Measurements from ENCODE around the gene MRTFB.

MRTFB gene

GRCh38 chr16:14303182-14303618 is 232.1 kb downstream of the MRTFB start:
- Histone ChIP-seq H3K9ac (ENCODE audit: low read depth in 1 of 2, low read length in 2 of 2) (peak overlapping the region in 1 of 2 donors; percentile 7), H3K4me1 (ENCODE audit: control insufficient read depth in 2 of 2, insufficient read depth in 2 of 2, low read length in 2 of 2) (peaks cover 8 to 13% of the 10 kb centered on the region in 2 donors), H3K9me3 (ENCODE audit: control insufficient read depth in 2 of 2, low read length in 2 of 2) (no peaks in the 10 kb centered on the region), H3K4me3 (ENCODE audit: low read length in 2 of 2) (peak overlapping the region; percentile 60 to 67), H3K27ac (ENCODE audit: low read depth in 2 of 2, low read length in 2 of 2) (no peak overlapping the region), H3K27me3 (ENCODE audit: control insufficient read depth in 2 of 2, insufficient read depth in 2 of 2, low read length in 2 of 2) (peaks cover 0 to 2% of the 10 kb centered on the region in 2 donors), H3K36me3 (ENCODE audit: control insufficient read depth in 2 of 2, insufficient read depth in 2 of 2, low read length in 2 of 2) (no peaks in the 10 kb centered on the region)

GRCh38 chr16:14303639-14304394 is 232.7 kb downstream of the MRTFB start:
- Histone ChIP-seq H3K9ac (ENCODE audit: low read depth in 1 of 2, low read length in 2 of 2) (peak overlapping the region; percentile 7 to 56), H3K27me3 (ENCODE audit: control insufficient read depth in 2 of 2, insufficient read depth in 2 of 2, low read length in 2 of 2) (peaks cover 0 to 2% of the 10 kb centered on the region in 2 donors), H3K4me3 (ENCODE audit: low read length in 2 of 2) (peak overlapping the region; percentile 60 to 67), H3K36me3 (ENCODE audit: control insufficient read depth in 2 of 2, insufficient read depth in 2 of 2, low read length in 2 of 2) (no peaks in the 10 kb centered on the region), H3K9me3 (ENCODE audit: control insufficient read depth in 2 of 2, low read length in 2 of 2) (no peaks in the 10 kb centered on the region), H3K27ac (ENCODE audit: low read depth in 2 of 2, low read length in 2 of 2) (no peak overlapping the region), H3K4me1 (ENCODE audit: control insufficient read depth in 2 of 2, insufficient read depth in 2 of 2, low read length in 2 of 2) (peaks cover 8 to 13% of the 10 kb centered on the region in 2 donors)

DNA sequence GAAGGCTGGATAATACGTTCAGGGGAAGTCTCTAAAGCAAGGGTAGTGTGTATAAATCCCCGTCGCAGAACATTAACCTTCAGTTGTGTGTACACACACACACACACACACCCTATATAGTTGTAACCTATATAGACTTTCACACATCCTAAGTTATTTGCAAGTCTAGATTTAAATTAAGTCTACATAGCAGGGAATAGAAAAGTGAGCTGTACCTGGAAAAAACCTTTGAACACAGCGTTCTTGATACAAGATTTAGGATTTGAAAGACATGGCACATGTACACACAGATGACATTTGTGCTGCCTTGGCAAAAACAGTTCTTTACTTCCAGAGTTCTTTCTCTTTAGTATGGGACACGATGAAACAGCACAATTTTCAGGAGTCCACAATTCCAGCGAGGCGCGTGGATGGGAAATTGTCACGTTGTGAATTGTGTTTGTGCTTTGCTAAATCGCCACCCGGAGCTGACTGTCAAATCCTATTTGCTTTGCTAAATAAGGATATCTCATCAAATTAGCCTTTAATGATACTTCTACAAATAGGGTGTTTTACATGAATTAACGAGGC is 233.9 kb downstream of the MRTFB start:
- Histone ChIP-seq H3K9ac (ENCODE audit: low read depth in 1 of 2, low read length in 2 of 2) (no peak overlapping the region), H3K9me3 (ENCODE audit: control insufficient read depth in 2 of 2, low read length in 2 of 2) (no peaks in the 10 kb centered on the region), H3K4me3 (ENCODE audit: low read length in 2 of 2) (no peak overlapping the region), H3K27ac (ENCODE audit: low read depth in 2 of 2, low read length in 2 of 2) (no peak overlapping the region), H3K27me3 (ENCODE audit: control insufficient read depth in 2 of 2, insufficient read depth in 2 of 2, low read length in 2 of 2) (peaks cover 0 to 2% of the 10 kb centered on the region in 2 donors), H3K36me3 (ENCODE audit: control insufficient read depth in 2 of 2, insufficient read depth in 2 of 2, low read length in 2 of 2) (no peaks in the 10 kb centered on the region), H3K4me1 (ENCODE audit: control insufficient read depth in 2 of 2, insufficient read depth in 2 of 2, low read length in 2 of 2) (peaks cover 13 to 18% of the 10 kb centered on the region in 2 donors)

DNA sequence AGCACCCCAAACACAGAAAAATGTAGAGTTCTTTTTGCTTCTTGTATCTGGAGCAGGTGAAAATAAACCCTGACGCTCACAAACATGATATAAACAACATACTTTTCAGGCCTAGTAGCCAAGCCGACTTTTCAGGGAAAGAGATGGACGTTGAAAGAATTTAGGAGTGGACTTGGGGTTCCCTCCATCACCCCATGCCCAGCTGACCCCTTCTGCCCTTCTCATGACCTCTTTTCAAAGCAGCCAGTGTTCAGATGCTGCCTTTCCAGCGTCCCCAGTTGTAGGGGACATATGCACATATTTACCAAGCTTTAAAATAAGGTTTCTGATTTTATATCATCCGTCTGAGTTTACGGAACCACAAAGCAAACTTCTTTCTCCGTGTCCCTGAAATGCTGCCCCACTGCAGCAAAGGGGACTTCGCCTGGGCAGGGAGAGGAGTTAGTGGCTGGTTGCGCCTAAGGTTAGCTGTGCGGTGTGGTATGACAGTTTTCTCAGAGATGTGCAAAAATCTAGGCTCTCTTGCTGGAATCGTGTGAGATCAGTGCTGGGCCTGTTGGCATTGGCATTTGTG is 235.5 kb downstream of the MRTFB start:
- Histone ChIP-seq H3K4me3 (ENCODE audit: low read length in 2 of 2) (no peak overlapping the region), H3K9ac (ENCODE audit: low read depth in 1 of 2, low read length in 2 of 2) (no peak overlapping the region), H3K27me3 (ENCODE audit: control insufficient read depth in 2 of 2, insufficient read depth in 2 of 2, low read length in 2 of 2) (peaks cover 0 to 1% of the 10 kb centered on the region in 2 donors), H3K4me1 (ENCODE audit: control insufficient read depth in 2 of 2, insufficient read depth in 2 of 2, low read length in 2 of 2) (peaks cover 8 to 19% of the 10 kb centered on the region in 2 donors), H3K9me3 (ENCODE audit: control insufficient read depth in 2 of 2, low read length in 2 of 2) (no peaks in the 10 kb centered on the region), H3K27ac (ENCODE audit: low read depth in 2 of 2, low read length in 2 of 2) (no peak overlapping the region), H3K36me3 (ENCODE audit: control insufficient read depth in 2 of 2, insufficient read depth in 2 of 2, low read length in 2 of 2) (no peaks in the 10 kb centered on the region)

DNA sequence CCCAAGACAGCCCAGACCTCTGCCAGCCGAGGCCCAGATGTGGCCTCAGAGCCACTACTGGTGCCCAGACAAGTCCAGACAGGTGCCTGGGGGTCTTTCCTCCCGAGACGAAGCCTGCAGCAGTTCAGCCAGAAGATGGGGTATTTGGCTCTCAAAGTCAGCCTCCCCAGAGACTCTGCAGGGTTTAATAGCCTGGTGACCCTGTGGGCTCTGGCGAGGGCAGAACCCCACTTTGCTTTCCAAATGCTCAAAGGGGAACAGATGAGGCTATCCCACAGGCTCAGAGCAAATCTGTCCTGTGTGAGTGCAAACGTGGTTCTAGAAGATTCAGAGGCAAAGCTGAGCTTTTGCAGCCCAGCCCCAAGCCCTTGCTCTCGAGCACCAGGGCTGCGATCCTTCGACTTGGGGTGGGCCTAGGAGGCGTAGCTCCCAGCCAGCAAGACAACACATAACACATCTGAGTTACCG is 236.0 kb downstream of the MRTFB start:
- H3K9me3 ChIP-seq (ENCODE audit: control insufficient read depth in 2 of 2, low read length in 2 of 2) = no peaks in the 10 kb centered on the region
- no peaks in the 10 kb centered on the region for H3K27me3 ChIP-seq (ENCODE audit: control insufficient read depth in 2 of 2, insufficient read depth in 2 of 2, low read length in 2 of 2)
- no peak overlapping the region for H3K9ac ChIP-seq (ENCODE audit: low read depth in 1 of 2, low read length in 2 of 2)
- peaks cover 6 to 19% of the 10 kb centered on the region in 2 donors for H3K4me1 ChIP-seq (ENCODE audit: control insufficient read depth in 2 of 2, insufficient read depth in 2 of 2, low read length in 2 of 2)
- H3K27ac ChIP-seq (ENCODE audit: low read depth in 2 of 2, low read length in 2 of 2) = no peak overlapping the region
- H3K36me3 ChIP-seq (ENCODE audit: control insufficient read depth in 2 of 2, insufficient read depth in 2 of 2, low read length in 2 of 2) = no peaks in the 10 kb centered on the region
- no peak overlapping the region for H3K4me3 ChIP-seq (ENCODE audit: low read length in 2 of 2)

DNA sequence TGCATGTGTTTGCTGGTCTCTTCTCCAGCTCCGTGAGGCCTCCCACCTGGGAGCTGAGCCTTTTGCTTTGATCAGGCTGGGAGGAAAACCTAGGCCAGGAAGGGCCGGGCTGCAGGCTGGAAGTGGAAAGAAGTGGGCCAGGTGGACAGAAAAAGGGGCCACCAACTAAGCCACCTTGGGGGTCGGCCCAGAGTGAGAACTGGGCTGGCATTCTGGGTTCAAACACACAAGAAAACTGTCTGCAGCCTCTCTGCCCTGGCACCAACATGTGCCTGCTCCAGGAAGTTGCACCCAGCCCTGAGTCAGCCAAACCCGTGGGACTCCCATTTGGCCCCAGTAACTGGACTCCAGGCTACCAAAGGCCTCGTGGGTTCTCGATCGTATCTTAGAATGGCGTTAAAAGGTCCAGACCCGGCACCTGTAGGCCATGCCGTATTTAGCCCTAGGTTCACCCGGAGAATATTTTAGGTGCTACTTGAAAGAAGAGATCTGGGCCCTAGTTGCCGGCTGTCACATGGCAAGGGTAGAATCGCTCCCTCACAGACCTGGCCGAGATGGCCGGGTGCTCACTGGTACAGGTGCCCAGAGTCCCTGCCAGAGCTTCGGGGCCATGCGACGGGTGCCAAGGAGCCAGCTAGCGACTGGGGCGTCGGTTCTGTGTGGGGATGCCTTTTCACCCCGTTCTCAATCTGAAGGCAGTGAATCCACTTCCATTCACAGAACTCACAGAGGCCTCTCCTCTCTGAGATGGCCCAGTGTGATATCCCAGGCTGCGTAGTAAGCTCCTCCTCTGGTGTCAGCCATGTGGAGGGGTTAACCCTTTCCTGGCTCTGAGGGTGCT is 236.6 kb downstream of the MRTFB start:
- Histone ChIP-seq H3K9ac (ENCODE audit: low read depth in 1 of 2, low read length in 2 of 2) (no peak overlapping the region), H3K4me3 (ENCODE audit: low read length in 2 of 2) (no peak overlapping the region), H3K27ac (ENCODE audit: low read depth in 2 of 2, low read length in 2 of 2) (peak overlapping the region in 1 of 2 donors; percentile 9), H3K4me1 (ENCODE audit: control insufficient read depth in 2 of 2, insufficient read depth in 2 of 2, low read length in 2 of 2) (peaks cover 6 to 19% of the 10 kb centered on the region in 2 donors), H3K9me3 (ENCODE audit: control insufficient read depth in 2 of 2, low read length in 2 of 2) (no peaks in the 10 kb centered on the region), H3K27me3 (ENCODE audit: control insufficient read depth in 2 of 2, insufficient read depth in 2 of 2, low read length in 2 of 2) (no peaks in the 10 kb centered on the region), H3K36me3 (ENCODE audit: control insufficient read depth in 2 of 2, insufficient read depth in 2 of 2, low read length in 2 of 2) (no peaks in the 10 kb centered on the region)

- peak overlapping the region in 1 of 2 donors; percentile 43 for H3K27ac ChIP-seq (ENCODE audit: low read depth in 2 of 2, low read length in 2 of 2)
- no peaks in the 10 kb centered on the region for H3K27me3 ChIP-seq (ENCODE audit: control insufficient read depth in 2 of 2, insufficient read depth in 2 of 2, low read length in 2 of 2)
- no peaks in the 10 kb centered on the region for H3K36me3 ChIP-seq (ENCODE audit: control insufficient read depth in 2 of 2, insufficient read depth in 2 of 2, low read length in 2 of 2)
- H3K4me3 ChIP-seq (ENCODE audit: low read length in 2 of 2) = no peak overlapping the region
- peaks cover 5 to 19% of the 10 kb centered on the region in 2 donors for H3K4me1 ChIP-seq (ENCODE audit: control insufficient read depth in 2 of 2, insufficient read depth in 2 of 2, low read length in 2 of 2)
- H3K9ac ChIP-seq (ENCODE audit: low read depth in 1 of 2, low read length in 2 of 2) = no peak overlapping the region
- H3K9me3 ChIP-seq (ENCODE audit: control insufficient read depth in 2 of 2, low read length in 2 of 2) = no peaks in the 10 kb centered on the region
These were observed 237.2 kb downstream of the MRTFB start for GRCh38 chr16:14308368-14308723.

- peak overlapping the region; percentile 15 to 46 for H3K4me3 ChIP-seq (ENCODE audit: low read length in 2 of 2)
- no peaks in the 10 kb centered on the region for H3K27me3 ChIP-seq (ENCODE audit: control insufficient read depth in 2 of 2, insufficient read depth in 2 of 2, low read length in 2 of 2)
- no peaks in the 10 kb centered on the region for H3K36me3 ChIP-seq (ENCODE audit: control insufficient read depth in 2 of 2, insufficient read depth in 2 of 2, low read length in 2 of 2)
- no peak overlapping the region for H3K9ac ChIP-seq (ENCODE audit: low read depth in 1 of 2, low read length in 2 of 2)
- H3K27ac ChIP-seq (ENCODE audit: low read depth in 2 of 2, low read length in 2 of 2) = peak overlapping the region; percentile 28 to 43
- H3K4me1 ChIP-seq (ENCODE audit: control insufficient read depth in 2 of 2, insufficient read depth in 2 of 2, low read length in 2 of 2) = peaks cover 4 to 12% of the 10 kb centered on the region in 2 donors
- H3K9me3 ChIP-seq (ENCODE audit: control insufficient read depth in 2 of 2, low read length in 2 of 2) = no peaks in the 10 kb centered on the region
These were observed 238.1 kb downstream of the MRTFB start for GRCh38 chr16:14309001-14309886.

- Histone ChIP-seq H3K4me3 (ENCODE audit: low read length in 2 of 2) (no peak overlapping the region), H3K27me3 (ENCODE audit: control insufficient read depth in 2 of 2, insufficient read depth in 2 of 2, low read length in 2 of 2) (no peaks in the 10 kb centered on the region), H3K9me3 (ENCODE audit: control insufficient read depth in 2 of 2, low read length in 2 of 2) (no peaks in the 10 kb centered on the region), H3K9ac (ENCODE audit: low read depth in 1 of 2, low read length in 2 of 2) (no peak overlapping the region), H3K36me3 (ENCODE audit: control insufficient read depth in 2 of 2, insufficient read depth in 2 of 2, low read length in 2 of 2) (no peaks in the 10 kb centered on the region), H3K27ac (ENCODE audit: low read depth in 2 of 2, low read length in 2 of 2) (peak overlapping the region in 1 of 2 donors; percentile 43), H3K4me1 (ENCODE audit: control insufficient read depth in 2 of 2, insufficient read depth in 2 of 2, low read length in 2 of 2) (peaks cover 4 to 12% of the 10 kb centered on the region in 2 donors)
These were observed 238.8 kb downstream of the MRTFB start for GRCh38 chr16:14309906-14310305.

Measured in mucosa of rectum (tissue), 2 donors.